Cardiac muscle cell (in vitro differentiated cells and primary cell): ENCODE measurements around the gene SLC24A3. TPM values are rescaled to one million over a fixed set of nuclear protein-coding genes. Genes with fewer than 3 reads are reported as not detected.

ENCODE experiments used
- DNase-seq, 2 donors: peaks; one replicate each; pipeline versions ENCODE4 v3.0.0 to v3.0.0-alpha.2; 2010 to 2017; ENCODE audit warnings: low read depth in 1 of 2, low spot score in 1 of 2
- H3K27ac ChIP-seq: fragments of 200-600 bp; sonication (generic); 2 replicates; pipeline ENCODE4 v1.5.1; 2016
- H3K27me3 ChIP-seq: fragments of 200-600 bp; sonication (generic); 2 replicates; pipeline ENCODE4 v1.6.0; 2016; ENCODE audit warnings: control low read depth
- H3K36me3 ChIP-seq: fragments of 200-600 bp; sonication (generic); 2 replicates; pipeline ENCODE4 v1.5.1; 2016; ENCODE audit warnings: control low read depth
- H3K4me1 ChIP-seq: fragments of 200-600 bp; sonication (generic); 2 replicates; pipeline ENCODE4 v1.8.1; 2017; ENCODE audit warnings: low read depth, mild to moderate bottlenecking, mixed run types
- H3K4me3 ChIP-seq: fragments of 200-600 bp; sonication (generic); 2 replicates; pipeline ENCODE4 v1.5.1; 2016; ENCODE audit warnings: mild to moderate bottlenecking
- H3K9me3 ChIP-seq: fragments of 200-600 bp; sonication (generic); 2 replicates; pipeline ENCODE4 v1.5.1; 2017; ENCODE audit warnings: low read depth, mild to moderate bottlenecking, control low read depth
- CTCF ChIP-seq: IDR thresholded peaks from 2 replicates; pipeline ENCODE4 v1.5.1; 2012; ENCODE audit warnings: low read depth, mild to moderate bottlenecking, low read length
- polyA plus RNA-seq: library from polyadenylated mRNA; unstranded; fragments of >200 nt; fragmentation: Nextera tagmentation; extraction: Ambion mirVana; gene quantifications from 2 replicates; pipeline ENCODE4 v1.2.1, GENCODE V29; 2016
- total RNA-seq: library from RNA; depleted of rRNA; stranded (reverse); fragments of >200 nt; gene quantifications from 2 replicates; pipeline ENCODE4 v1.2.3, GENCODE V29; 2016

The SLC24A3 gene
- total and polyA plus RNA-seq, 2 experiments from 2014 or later, result 1.6 to 1.7 TPM

DNA sequence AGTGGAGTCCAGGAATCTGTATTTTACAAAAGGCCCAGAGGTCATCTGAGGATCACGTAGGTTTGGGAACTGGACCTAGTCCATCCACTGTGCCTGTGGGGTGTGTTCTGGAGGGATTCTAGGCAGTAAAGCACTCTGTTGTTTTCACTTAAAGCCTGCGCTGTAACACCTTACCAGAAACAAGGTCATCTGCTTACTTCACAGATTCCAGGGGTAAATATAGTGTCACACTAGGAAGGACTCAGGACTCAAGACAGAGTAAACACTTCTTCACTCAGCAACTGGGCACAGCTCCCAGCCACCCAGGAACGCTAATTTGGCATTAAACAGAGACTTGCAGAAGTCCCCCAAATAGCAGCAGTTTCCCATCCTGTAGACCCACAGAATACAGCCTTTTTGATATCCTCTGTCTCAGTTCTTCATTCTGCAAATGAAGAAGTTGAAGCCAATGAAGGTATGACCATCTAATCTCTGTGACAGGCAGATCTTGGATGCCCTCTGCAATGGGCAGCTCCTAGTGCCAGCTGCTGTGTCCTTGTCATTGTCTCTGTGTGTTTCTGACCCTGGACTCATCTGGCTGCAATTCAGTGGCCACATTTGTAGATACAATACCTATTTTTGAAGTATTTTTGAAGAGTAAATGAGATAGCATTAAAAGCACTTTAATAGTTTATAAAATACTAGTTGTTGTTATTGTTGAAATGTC is 129.1 kb downstream of the SLC24A3 start:
- H3K27ac ChIP-seq, result no peak overlapping the region
- no peaks in the 10 kb centered on the region for H3K27me3 ChIP-seq
- no peak for TF ChIP-seq CTCF
- H3K36me3 ChIP-seq, result no peaks in the 10 kb centered on the region
- H3K4me1 ChIP-seq, result peaks cover 5% of the 10 kb centered on the region
- no peak overlapping the region for H3K4me3 ChIP-seq
- DNase-seq, result no peak
- no peaks in the 10 kb centered on the region for H3K9me3 ChIP-seq

DNA sequence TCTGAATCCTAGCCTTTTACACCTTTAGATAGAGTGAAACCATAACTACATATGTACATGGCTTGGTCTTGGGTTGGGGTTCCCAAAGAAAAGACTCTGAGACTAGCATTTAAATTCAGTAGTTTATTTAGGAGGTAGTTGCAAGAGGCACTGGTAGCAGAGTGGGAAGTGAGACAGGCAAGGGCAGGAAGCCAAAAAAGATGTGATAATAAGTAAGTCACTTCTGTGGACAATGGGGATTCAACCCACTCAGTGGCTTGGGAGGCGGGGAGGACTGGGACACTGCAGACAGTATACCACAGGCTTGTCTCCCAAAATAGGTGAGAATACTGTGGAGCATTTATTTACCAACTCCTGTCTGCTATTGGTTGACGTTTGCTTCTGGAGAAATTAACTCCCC is 131.9 kb downstream of the SLC24A3 start:
- H3K4me1 ChIP-seq, result no peaks in the 10 kb centered on the region
- no peaks in the 10 kb centered on the region for H3K9me3 ChIP-seq
- H3K27me3 ChIP-seq, result no peaks in the 10 kb centered on the region
- H3K4me3 ChIP-seq, result no peak overlapping the region
- no peak for TF ChIP-seq CTCF
- no peak overlapping the region for H3K27ac ChIP-seq
- DNase-seq, result no peak
- H3K36me3 ChIP-seq, result no peaks in the 10 kb centered on the region

- no peak for TF ChIP-seq CTCF
- Histone ChIP-seq H3K27ac (no peak overlapping the region), H3K4me3 (no peak overlapping the region), H3K9me3 (no peaks in the 10 kb centered on the region), H3K27me3 (no peaks in the 10 kb centered on the region), H3K4me1 (no peaks in the 10 kb centered on the region), H3K36me3 (no peaks in the 10 kb centered on the region)
- no peak for DNase-seq
These were observed 135.6 kb downstream of the SLC24A3 start for GRCh38 chr20:19347943-19348456.

DNA sequence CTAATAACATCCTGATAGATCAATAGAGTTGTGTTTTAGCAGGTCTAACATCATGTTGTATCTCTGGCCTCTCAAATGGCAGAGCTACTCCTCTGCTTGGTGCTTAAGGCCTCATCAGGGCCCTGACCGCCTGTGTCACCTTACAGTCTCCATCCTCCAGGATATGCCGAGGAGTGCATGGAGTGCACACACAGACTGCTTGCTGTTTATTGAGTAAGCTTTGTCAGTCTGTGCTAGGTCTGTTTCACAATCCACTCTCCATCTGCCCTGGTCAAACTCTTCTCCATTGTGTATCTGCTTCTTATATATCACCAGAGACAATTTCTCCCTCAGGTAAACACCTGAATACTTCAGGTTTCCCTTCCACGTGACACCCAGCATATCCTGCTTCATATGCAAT is 136.1 kb downstream of the SLC24A3 start:
- Histone ChIP-seq H3K4me1 (no peaks in the 10 kb centered on the region), H3K27ac (no peak overlapping the region), H3K36me3 (no peaks in the 10 kb centered on the region), H3K27me3 (no peaks in the 10 kb centered on the region), H3K4me3 (no peak overlapping the region), H3K9me3 (no peaks in the 10 kb centered on the region)
- DNase-seq, result no peak
- TF ChIP-seq CTCF, result no peak

- no peaks in the 10 kb centered on the region for H3K27me3 ChIP-seq
- H3K9me3 ChIP-seq, result no peaks in the 10 kb centered on the region
- no peak overlapping the region for H3K27ac ChIP-seq
- TF ChIP-seq CTCF, result no peak
- no peak for DNase-seq
- H3K36me3 ChIP-seq, result no peaks in the 10 kb centered on the region
- no peaks in the 10 kb centered on the region for H3K4me1 ChIP-seq
- no peak overlapping the region for H3K4me3 ChIP-seq
These were observed 137.4 kb downstream of the SLC24A3 start for GRCh38 chr20:19349879-19350278.
